Stimulated activated CD8-positive, alpha-beta memory T cell treated with anti-CD3 and anti-CD28 coated beads, Interleukin-12 subunit alpha, Interleukin-12 subunit beta, amount 100 ng/mL, for 24 hours (primary cell): Measurements from ENCODE around the gene DHRS11.
A peak's percentile ranks its signal among the peaks of the same experiment; 100 is the strongest.

Experiments
- DNase-seq: peaks from one replicate; pipeline ENCODE4 v3.0.0-alpha.2; 2020; ENCODE audit errors: extremely low read depth

Gene DHRS11

GRCh38 chr17:36614081-36614480 lies 22.4 kb downstream of the DHRS11 start:
- DNase-seq: no peak

GRCh38 chr17:36614933-36615332 lies 23.3 kb downstream of the DHRS11 start:
- DNase-seq: no peak

DNA sequence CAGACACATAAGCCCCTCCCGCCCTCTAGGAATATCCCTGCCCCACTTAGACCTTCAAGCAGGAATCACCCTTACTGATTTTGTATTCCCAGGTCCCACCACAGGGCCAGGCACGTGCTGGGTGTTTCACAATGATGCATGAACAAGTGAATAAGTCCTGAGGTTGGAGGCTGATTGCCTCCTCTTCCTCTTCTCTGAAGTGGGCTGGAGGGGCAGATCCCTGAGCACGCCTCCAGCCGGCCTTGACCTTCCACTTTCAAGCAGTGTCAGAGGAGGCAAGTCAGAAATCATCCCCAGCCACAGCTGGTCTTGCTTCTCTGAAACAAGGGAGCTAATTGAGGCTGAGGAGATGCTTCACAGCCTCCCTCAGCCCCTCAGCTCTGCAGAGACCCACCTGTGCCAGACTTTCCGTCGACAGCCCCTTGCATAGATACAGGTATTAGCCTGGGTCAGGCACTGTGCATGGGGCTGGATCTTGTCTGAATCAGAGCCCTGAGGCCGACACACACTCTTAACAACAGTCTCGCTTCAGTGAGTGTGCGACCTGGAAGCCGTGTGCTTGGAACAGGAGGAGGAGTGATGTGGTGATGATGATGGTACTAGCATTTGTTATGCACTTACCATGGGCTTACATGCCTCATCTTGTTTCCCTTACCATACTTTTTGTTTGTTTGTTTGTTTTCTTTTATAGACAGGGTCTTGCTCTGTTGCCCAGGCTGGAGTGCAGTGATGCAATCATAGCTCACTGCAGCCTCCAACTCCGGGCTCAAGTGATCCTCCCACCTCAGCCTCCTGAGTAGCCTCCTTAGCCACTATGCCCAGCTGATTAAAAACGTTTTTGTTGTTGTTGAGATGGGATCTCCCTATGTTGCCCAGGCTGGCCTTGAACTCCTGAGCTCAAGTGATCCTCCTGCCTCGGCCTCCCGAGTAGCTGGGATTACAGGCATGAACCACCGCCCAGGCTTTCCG lies 24.7 kb downstream of the DHRS11 start:
- DNase-seq: no peak

- no peak for DNase-seq
Measured at GRCh38 chr17:36617773-36618172, 26.1 kb downstream of the DHRS11 start.

DNA sequence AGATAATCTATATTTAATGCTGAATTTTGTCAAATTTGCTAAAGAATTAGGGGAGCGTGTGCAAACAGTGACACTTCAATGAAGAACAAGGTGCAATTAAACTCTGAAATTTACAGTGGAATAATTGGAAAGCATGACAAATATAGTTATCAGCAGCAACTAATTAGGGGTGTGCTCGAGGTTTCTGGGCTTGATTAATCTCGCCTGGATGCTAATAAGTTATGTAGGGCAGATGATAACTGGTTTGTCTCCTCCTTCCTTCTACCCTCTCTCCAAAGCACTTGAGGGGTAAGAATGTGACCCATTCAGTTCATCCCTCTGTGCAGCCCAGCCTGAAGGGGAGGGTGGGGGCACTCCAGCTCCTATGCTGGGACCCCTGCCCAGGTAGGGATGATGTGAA lies 31.6 kb downstream of the DHRS11 start:
- DNase-seq: no peak

DNA sequence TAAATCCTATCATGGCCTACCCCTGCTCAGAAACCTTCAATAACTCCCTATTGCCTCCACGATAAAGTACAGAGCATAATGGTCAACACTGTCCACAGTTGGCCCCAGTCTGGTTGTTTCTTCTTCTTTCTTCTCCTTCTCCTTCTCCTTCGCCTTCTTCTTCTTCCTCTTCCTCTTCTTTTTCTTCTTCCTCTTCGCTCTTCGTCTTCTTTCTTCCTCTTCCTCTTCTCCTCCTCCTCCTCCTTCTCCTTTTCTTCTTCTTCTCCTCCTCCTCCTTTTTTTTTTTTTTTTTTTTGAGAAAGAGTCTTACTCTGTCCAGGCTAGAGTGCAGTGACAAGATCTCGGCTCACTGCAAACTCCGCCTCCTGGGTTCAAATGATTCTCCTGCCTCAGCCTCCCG lies 33.5 kb downstream of the DHRS11 start:
- DNase-seq: no peak

DNA sequence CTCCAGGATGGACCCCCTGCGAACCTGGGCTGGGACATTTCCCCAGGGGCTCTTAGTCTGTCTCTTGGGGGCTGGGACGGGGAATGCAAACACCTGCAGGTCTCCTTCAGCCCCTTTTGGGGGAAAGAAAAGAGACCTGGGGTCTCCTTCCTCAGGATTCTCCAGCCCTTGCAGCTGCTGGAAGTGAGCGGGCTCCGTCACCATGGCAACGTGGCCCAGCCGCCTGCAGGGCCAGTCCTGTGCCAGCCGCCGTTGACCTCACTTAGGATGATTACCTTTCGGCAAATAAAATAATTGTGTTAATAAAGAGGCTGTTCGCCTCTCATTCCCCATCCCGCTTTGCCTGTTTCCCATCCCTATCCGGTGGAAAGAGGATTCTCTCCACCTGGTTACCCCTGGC lies 35.4 kb downstream of the DHRS11 start:
- DNase-seq: no peak

DNA sequence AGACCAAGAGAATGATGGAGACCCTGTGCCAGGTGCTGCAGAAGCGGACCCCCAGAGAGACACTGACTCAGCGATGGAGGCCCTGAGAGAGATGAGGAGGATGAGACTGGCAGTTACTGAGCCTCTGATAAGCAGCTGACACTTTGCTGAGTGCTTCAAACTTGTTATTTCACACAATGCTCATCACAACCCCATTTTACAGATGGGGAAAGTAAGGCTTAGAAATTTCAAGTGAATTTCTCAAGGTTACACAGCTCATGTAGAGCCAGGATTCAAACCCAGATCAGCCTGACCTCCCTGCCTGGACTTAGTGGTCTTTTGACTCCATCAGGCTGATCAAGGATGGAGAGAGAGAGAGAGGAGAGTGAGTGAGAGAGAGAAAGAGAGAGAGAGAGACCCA lies 36.9 kb downstream of the DHRS11 start:
- DNase-seq: no peak

- peak; percentile 35 for DNase-seq
Measured at GRCh38 chr17:36629252-36629847, 37.7 kb downstream of the DHRS11 start.

GRCh38 chr17:36629970-36630502 lies 38.4 kb downstream of the DHRS11 start:
- no peak for DNase-seq

DNA sequence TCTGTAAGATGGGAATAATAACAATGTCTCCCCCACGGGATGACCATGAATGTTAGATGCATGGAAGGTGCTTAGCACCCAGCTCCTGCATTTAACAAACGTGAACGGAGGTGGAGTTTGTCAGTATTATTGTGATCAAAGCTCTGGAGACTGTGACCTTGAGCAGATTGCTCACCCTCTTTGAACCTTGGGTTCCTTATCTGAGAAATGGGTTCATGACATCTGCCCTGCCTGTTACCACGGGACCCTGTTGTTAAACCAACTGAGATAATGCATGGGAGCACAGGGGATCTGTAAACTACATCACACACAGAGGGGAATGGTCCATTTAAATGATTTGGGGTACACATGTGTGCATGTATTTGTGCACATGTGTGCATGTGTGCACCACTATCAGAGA lies 39.3 kb downstream of the DHRS11 start:
- no peak for DNase-seq

- no peak for DNase-seq
Measured at GRCh38 chr17:36632916-36633771, 41.5 kb downstream of the DHRS11 start.

DNA sequence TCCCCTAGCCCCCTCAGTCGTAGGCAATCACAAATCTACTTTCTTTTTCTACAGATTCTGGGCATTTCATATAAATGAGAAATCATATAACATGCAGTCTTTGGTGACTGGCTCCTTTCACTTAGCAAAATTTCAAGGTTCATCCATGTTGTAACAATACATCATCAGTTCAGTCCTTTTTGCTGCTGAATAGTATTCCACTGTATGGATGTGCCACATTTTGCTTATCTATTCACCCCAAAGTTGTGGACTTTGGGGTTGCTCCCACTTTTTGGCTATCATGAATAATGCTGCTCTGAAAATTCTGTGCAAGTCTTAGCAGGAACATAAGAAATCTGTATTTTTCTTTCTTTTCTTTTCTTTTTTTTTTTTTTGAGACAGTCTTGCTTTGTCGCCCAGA lies 48.7 kb downstream of the DHRS11 start:
- DNase-seq: no peak

DNA sequence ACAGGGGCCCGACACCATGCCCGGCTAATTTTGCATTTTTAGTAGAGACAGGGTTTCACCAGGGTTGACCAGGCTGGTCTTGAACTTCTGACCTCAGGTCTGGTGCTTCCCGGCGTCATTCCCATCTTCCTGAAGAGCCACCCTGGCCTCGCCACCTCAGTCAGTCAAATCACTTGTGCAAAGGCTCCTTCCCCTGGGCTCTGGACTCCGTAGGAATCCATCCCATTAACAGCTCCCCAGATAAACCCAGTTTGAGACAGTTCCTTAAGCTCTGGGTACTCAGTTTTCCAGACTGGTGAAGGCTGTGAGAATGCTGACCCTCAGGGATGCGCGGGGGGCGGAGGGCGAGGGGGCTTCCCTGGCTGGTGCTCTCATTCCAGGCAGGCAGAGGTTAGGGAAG lies 49.2 kb downstream of the DHRS11 start:
- DNase-seq: no peak

- DNase-seq: no peak
Measured at GRCh38 chr17:36641331-36641876, 49.7 kb downstream of the DHRS11 start.

DNA sequence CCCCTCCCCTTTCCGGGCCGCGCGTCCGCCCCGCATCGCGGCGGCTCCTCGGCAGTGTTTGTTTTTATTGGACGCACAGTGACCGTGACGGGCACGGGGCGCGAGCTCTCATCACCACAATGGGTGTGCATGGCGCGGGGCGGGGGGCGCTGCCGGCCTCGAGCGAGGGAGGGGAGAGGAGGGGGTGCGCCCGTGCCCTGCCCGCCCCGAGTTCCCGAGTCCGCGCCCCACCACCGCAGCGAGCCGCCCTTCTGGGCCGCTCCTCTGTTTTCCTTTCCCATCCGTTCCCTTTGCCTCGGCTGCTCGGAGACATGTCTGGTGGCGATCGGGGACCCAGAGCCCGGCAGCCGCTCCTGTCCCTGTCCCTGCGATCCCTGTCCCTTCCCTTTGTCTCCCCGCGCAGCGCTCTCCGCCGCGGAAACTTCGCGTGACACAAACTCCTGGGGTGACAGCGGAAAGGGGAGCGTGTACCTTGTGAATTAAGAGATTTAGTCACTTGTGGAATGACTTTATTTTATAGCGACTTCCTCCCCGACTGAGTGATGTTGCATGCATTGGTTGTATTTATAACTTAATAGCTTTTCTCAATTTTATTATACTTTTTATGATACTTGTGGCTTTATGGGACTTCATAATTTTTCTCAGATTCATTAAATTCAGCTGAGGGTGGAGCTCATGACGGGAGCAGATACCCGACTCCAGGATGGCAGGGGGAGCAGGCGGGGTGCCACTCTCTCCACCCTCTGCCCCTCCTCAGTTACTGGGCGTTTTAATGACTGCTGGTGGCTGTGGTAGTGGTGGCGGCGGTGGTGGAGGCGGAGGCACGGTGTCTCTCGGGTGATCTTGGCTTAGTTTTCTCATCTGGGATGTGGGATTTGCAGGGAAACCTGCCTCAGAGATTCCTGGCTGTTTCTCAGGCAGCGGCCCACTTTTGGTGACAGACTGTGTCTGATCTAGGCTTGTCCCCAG lies 50.5 kb downstream of the DHRS11 start:
- DNase-seq: no peak

DNA sequence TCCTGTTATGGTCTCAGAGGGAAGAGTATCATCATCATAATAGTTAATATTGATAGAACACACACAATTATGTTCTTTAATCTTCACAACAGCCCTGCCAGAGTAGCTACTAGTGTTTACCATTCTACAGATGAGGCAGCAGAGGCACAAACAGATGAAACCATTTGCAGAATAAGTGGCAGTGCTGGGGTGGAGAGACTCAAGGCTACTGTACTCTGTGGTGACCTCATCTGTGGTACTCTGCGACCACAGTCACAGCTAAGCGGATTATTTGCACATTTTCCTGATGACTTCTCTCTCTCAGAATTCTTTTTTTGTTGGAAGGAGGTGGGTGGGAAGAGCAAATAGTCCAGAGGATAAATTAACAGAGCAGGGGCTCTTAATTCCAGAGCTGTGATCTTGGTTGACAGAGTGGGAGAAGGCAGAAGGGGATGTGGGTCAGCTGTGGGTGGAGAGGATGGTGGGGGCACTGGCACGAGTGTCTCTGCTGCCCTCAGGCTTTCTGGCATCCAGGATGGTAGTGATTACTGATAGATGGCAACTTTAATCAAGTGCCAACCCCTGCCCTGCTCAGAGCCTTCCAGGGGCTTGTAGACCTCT lies 51.5 kb downstream of the DHRS11 start:
- no peak for DNase-seq

DNA sequence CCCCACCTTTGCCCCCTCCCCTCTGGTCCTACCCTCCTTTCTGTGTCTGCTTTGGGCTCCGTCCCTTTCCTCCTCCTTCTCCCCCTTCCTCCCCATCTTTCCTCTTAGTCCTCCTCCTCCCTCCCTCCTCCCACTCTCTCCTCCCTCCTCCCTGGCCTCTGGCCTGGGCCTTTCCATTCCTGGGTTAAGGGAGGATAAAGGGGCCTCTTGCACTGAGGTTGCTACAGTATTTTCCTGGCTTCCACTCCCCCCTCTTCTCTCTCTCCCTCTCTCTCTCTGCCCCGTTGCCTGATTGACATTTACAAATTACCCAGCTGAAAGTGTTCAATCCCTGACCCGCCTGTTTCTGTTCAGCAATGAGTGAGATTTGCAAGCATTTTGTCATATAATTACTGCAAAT lies 53.7 kb downstream of the DHRS11 start:
- DNase-seq: no peak

GRCh38 chr17:36647636-36648035 lies 56.0 kb downstream of the DHRS11 start:
- DNase-seq: no peak

- DNase-seq: no peak
Measured at GRCh38 chr17:36650096-36650775, 58.6 kb downstream of the DHRS11 start.
